Immature natural killer cell (primary cell): ENCODE results near the gene BTBD6. TPM values are rescaled to one million over a fixed set of nuclear protein-coding genes. Genes with fewer than 3 reads are reported as not detected.

Experiments
- DNase-seq, 3 donors: peaks; one replicate each; pipeline ENCODE4 v3.0.0; 2022; ENCODE audit warnings: mixed read lengths in 1 of 3
- H3K27ac Mint-ChIP-seq, 6 donors: one replicate each; pipeline ENCODE4 v1.8.0; 2020; ENCODE audit warnings: mixed read lengths in 6 of 6, mild to moderate bottlenecking in 5 of 6, inconsistent platforms in 4 of 6, moderate library complexity in 3 of 6
- H3K27me3 Mint-ChIP-seq, 3 donors: one replicate each; pipeline ENCODE4 v1.8.0; 2020 to 2021; ENCODE audit warnings: low read depth in 3 of 3, mild to moderate bottlenecking in 3 of 3, mixed read lengths in 3 of 3, moderate library complexity in 3 of 3, inconsistent platforms in 1 of 3
- H3K36me3 Mint-ChIP-seq, 3 donors: one replicate each; pipeline ENCODE4 v1.8.0; 2020; ENCODE audit warnings: mixed read lengths in 3 of 3, inconsistent platforms in 2 of 3, mild to moderate bottlenecking in 2 of 3
- H3K4me1 Mint-ChIP-seq, 2 donors: one replicate each; pipeline ENCODE4 v1.8.0; 2020; ENCODE audit warnings: inconsistent platforms in 2 of 2, mild to moderate bottlenecking in 2 of 2, mixed read lengths in 2 of 2, moderate library complexity in 1 of 2
- H3K4me3 Mint-ChIP-seq, 5 donors: one replicate each; pipeline ENCODE4 v1.8.0; 2020; ENCODE audit warnings: mild to moderate bottlenecking in 5 of 5, mixed read lengths in 5 of 5, inconsistent platforms in 3 of 5, moderate library complexity in 3 of 5
- H3K9me3 Mint-ChIP-seq, 6 donors: one replicate each; pipeline ENCODE4 v1.8.0; 2020; ENCODE audit warnings: mild to moderate bottlenecking in 6 of 6, mixed read lengths in 6 of 6, inconsistent platforms in 4 of 6, moderate library complexity in 3 of 6
- polyA plus RNA-seq, 3 donors: library from polyadenylated mRNA; unstranded; fragments of 300-500 nt; fragmentation: Illumina TruSeq; gene quantifications; one replicate each; pipeline ENCODE4 v1.2.3, GENCODE V29; 2021

Gene BTBD6
- polyA plus RNA-seq, 3 donors from 2014 or later: 3.7 to 13.3 (median 13.1) TPM

DNA sequence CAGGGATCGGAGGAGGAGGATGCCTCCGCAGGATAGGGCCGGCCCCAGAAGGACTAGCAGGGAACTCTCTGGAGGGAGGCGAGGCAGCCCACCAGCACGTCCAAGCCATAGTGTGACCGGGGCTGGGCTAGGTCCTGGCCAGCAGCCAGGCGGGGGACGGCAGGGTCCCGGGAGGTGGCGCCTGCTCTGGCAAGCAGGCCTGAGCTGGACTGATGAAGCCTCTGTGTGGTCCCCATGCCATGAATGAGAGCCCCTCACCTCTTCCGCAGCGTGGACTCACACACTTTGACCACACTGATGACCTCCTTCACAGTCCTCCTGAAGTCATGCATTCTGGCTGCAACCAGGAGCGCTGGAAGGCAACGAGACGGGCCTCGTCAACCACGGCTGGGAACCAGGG, 19.8 kb upstream of the BTBD6 start:
- Mint-ChIP-seq H3K36me3 (peaks cover 0 to 10% (median 4%) of the 10 kb centered on the region in 3 donors), H3K4me1 (no peaks in the 10 kb centered on the region), H3K27me3 (no peaks in the 10 kb centered on the region), H3K27ac (no peak overlapping the region), H3K9me3 (no peaks in the 10 kb centered on the region), H3K4me3 (no peak overlapping the region)
- DNase-seq: no peak

DNA sequence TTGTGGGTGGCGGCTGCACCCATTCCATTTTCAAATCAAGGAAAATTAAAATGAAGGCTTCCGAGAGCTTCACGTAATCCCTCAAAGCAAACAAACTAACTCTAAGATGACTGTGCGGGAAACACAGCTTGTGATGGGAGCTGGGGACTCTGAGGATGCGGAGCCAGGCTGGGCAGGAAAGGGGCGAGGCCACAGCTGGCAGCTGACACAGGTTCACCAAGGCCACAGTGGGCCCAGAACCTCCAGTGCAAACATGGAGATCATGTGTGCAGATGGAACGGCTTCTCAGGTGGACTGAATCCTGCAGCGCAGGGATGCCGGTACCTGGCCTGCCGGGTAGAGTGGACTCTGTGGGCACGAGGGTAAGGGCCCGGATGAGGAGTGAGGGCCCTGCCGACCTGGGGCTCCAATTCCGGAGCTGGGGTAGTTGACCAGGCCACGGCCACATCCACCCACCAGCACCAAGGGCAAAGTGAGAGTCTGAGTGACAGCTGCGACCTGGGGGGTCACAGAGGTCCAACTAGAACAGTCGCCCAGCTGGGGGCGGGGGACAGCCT, 19.2 kb upstream of the BTBD6 start:
- DNase-seq: no peak
- no peaks in the 10 kb centered on the region for H3K4me1 Mint-ChIP-seq
- H3K27ac Mint-ChIP-seq: peak overlapping the region in 1 of 6 donors; percentile 53
- no peaks in the 10 kb centered on the region for H3K9me3 Mint-ChIP-seq
- no peak overlapping the region for H3K4me3 Mint-ChIP-seq
- H3K36me3 Mint-ChIP-seq: peaks cover 0 to 5% (median 4%) of the 10 kb centered on the region in 3 donors
- no peaks in the 10 kb centered on the region for H3K27me3 Mint-ChIP-seq

DNA sequence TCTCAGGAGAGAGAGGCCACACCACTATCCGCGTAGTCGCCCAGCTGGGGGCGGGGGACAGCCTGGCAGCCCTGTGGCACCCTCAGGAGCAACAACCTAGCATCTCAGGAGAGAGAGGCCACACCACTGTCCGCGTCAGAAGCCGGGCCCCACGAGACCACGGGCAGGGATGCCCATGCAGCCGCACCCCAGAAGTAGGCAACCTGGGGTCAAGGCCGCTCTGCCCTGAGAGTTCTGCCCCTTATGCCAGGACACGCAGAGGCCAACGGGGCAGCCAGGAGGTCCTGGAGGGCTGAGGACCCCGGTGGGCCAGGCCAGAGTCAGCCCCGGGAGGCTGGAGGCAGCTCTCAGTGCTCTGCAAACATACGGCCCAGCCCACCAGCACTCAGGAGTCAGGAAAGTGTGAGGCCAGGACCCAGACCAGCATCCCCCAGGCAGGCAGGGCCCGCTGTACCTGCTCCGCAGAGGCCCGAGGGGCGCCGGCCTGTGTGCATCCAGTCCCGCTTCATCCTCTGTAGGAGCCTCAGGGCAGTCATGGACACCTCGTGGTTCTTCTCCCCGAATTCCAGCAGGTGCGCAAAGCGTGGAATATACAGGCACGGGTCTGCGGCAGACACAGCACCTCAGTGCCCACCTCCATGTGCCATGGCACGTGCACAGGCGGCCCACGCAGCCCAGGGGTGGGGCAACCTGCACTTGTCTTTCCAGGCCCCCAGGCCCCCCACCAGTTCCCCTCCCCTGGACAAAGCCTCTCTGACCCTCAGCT, 7.3 kb upstream of the BTBD6 start:
- Mint-ChIP-seq H3K27me3 (no peaks in the 10 kb centered on the region), H3K4me1 (peaks cover 6 to 7% of the 10 kb centered on the region in 2 donors), H3K9me3 (no peaks in the 10 kb centered on the region), H3K4me3 (no peak overlapping the region), H3K36me3 (no peaks in the 10 kb centered on the region), H3K27ac (no peak overlapping the region)
- no peak for DNase-seq

DNA sequence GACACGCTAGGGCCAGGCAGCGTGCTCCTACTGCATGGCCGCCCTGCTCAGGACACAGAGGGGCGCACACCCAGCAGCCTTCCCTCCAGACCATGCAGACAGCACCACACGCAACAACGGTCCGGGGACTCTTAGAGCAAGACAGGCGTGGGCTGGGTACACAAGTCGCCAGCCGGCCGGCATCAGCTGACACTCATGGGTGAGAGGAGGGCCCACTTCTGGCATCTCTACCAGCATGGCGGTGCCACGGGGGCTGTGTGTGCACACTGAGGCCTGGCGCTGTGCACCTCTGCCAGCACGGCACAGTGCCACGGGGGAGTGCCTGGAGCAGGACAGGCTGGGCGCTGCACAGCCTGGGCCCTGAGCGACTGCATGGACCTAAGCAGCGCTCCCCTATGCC, 6.7 kb upstream of the BTBD6 start:
- Mint-ChIP-seq H3K27ac (no peak overlapping the region), H3K36me3 (no peaks in the 10 kb centered on the region), H3K4me1 (peaks cover 6 to 7% of the 10 kb centered on the region in 2 donors), H3K9me3 (no peaks in the 10 kb centered on the region), H3K4me3 (no peak overlapping the region), H3K27me3 (no peaks in the 10 kb centered on the region)
- DNase-seq: no peak

DNA sequence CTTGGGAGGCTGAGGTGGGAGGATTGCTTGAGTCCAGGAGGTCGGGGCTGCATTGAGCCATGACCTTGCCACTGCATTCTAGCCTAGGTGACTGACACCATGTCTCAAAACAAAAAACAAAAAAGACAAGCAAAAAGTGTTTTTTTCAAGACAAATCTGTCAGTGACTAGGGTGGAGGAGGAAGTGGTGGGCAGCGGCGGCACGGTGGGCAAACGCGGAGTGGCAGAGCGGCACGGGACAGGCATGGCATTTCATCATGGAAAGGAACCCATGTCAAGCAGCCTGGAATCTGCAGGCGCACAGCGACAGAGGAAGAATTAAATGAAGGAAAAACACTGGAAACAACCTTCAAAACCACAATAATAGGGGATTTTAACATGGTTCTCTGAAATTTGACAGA, 4.0 kb upstream of the BTBD6 start:
- Mint-ChIP-seq H3K4me1 (peaks cover 17 to 18% of the 10 kb centered on the region in 2 donors), H3K4me3 (no peak overlapping the region), H3K9me3 (no peaks in the 10 kb centered on the region), H3K36me3 (no peaks in the 10 kb centered on the region), H3K27ac (no peak overlapping the region), H3K27me3 (peaks cover 2 to 4% (median 2%) of the 10 kb centered on the region in 3 donors)
- no peak for DNase-seq

DNA sequence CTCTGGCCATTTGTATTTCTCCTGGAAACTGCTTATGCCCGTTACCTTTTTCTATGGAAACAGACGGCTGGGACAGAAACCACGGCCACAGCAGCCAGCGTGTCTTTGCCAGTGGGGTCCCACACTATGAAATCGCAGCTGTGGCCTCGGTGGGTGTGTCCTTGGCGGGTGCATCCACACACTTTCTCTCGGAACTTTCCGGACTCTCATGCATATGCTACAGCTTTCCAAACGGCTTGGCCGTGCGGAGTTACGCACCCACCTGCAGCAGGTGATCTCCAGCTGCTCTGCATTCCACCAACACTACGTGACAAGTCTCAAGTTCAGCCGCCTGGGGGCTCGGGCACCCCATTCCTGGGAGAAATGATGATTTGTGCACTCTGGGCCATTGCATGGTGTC, 1.3 kb upstream of the BTBD6 start:
- Mint-ChIP-seq H3K36me3 (peaks cover 0 to 4% (median 0%) of the 10 kb centered on the region in 3 donors), H3K4me1 (peaks cover 21 to 22% of the 10 kb centered on the region in 2 donors), H3K9me3 (no peaks in the 10 kb centered on the region), H3K27me3 (peaks cover 2 to 4% (median 2%) of the 10 kb centered on the region in 3 donors), H3K4me3 (peak overlapping the region; percentile 65 to 83 (median 80)), H3K27ac (peak overlapping the region in 5 of 6 donors; percentile 58 to 82 (median 75))
- DNase-seq: no peak

DNA sequence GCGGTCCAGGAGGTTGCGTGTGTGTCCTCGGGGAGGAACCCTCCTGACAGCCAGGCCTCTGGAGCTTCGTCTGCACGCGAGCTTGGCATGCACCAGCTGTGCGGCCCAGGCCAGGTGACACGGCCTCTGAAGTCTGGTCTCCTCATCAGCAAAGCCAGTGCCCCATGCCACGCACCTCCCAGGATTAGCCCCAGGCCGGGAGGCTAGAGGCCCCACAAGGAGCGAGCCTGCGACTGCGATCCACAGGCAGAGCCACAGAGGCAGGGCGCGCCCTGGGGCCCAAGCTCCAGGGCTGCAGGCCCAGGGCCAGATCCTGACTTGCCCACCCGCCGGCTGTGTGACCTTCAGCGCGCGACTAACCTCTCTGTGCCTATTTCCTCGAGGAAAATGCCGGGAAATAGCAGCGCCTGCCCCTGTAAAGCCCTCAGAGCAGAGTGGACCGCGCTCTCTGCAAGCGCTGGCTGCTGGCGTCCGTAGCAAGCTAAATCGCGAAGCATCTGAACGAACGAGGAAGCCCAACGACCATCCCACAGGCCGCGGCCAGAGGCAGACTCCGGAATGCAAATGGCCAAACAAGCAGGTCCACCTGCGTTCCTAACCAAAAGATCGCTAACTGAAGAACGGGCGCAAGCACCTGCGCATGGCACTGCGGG, 492 bp upstream of the BTBD6 start:
- Mint-ChIP-seq H3K27ac (peak overlapping the region; percentile 73 to 91 (median 84)), H3K9me3 (no peaks in the 10 kb centered on the region), H3K27me3 (peaks cover 2 to 4% (median 2%) of the 10 kb centered on the region in 3 donors), H3K36me3 (peaks cover 0 to 4% (median 0%) of the 10 kb centered on the region in 3 donors), H3K4me3 (peak overlapping the region; percentile 79 to 83 (median 81)), H3K4me1 (peaks cover 21 to 22% of the 10 kb centered on the region in 2 donors)
- DNase-seq: no peak

DNA sequence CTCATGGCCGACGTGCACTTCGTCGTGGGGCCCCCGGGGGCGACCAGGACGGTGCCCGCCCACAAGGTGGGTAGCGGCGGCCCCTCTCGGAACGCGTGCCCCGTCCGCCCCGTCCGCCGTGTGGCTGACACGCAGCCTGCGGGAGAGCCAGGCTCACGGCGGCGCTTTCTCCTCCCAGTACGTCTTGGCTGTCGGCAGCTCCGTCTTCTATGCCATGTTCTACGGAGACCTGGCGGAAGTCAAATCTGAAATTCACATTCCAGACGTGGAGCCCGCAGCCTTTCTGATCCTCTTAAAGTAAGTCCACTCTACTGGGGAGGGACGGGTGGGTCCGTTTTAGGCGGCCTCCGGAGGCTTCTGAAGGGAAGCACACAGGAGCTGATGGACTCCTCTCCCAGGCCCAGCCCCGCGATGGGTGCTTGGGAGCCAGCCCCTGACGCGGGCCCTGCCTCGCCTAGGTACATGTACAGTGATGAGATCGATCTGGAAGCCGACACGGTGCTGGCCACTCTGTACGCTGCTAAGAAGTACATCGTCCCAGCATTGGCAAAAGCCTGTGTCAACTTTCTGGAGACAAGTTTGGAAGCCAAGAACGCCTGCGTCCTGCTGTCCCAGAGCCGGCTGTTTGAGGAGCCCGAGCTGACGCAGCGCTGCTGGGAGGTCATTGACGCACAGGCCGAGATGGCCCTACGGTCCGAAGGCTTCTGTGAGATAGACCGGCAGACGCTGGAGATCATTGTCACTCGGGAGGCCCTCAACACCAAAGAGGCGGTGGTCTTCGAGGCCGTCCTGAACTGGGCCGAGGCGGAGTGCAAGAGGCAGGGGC, 1.1 kb downstream of the BTBD6 start:
- Mint-ChIP-seq H3K4me3 (peak overlapping the region; percentile 57 to 81 (median 79)), H3K27me3 (peaks cover 2 to 4% (median 4%) of the 10 kb centered on the region in 3 donors), H3K9me3 (no peaks in the 10 kb centered on the region), H3K4me1 (peaks cover 21 to 22% of the 10 kb centered on the region in 2 donors), H3K27ac (peak overlapping the region; percentile 72 to 86 (median 82)), H3K36me3 (peaks cover 0 to 6% (median 0%) of the 10 kb centered on the region in 3 donors)
- DNase-seq: no peak

DNA sequence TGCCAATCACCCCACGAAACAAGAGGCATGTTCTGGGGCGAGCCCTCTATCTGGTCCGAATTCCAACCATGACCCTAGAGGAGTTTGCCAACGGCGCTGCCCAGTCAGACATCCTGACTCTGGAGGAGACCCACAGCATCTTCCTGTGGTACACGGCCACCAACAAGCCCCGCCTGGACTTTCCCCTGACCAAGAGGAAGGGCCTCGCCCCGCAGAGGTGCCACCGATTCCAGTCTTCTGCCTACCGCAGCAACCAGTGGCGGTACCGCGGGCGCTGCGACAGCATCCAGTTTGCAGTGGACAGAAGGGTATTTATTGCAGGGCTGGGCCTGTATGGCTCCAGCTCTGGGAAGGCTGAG, 1.7 kb downstream of the BTBD6 start:
- Mint-ChIP-seq H3K36me3 (peaks cover 0 to 6% (median 0%) of the 10 kb centered on the region in 3 donors), H3K27me3 (peaks cover 2 to 4% (median 4%) of the 10 kb centered on the region in 3 donors), H3K4me3 (peak overlapping the region; percentile 57 to 81 (median 79)), H3K9me3 (no peaks in the 10 kb centered on the region), H3K4me1 (peaks cover 21 to 22% of the 10 kb centered on the region in 2 donors), H3K27ac (peak overlapping the region; percentile 72 to 86 (median 82))
- no peak for DNase-seq

DNA sequence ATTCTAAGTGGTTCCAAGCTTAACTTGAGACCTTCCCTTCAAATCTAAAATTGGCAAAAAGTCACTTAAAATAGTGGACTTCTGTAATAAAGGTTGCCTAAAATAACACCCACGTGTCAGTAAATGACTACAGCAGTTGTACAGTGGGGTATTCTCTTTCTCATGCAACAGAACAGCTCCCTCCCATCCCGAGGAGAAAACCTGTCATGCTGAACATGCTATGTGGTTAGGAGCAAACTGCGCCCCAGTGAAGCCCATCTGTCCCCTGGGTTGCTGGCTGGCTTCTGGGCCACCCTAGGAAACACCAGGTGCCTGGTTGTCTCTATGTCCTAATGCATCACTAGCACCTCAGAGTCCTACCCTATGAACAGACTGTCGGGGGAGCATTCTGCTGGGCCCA, 2.7 kb downstream of the BTBD6 start:
- peaks cover 2 to 4% (median 4%) of the 10 kb centered on the region in 3 donors for H3K27me3 Mint-ChIP-seq
- H3K4me3 Mint-ChIP-seq: peak overlapping the region; percentile 6 to 45 (median 40)
- peaks cover 0 to 6% (median 0%) of the 10 kb centered on the region in 3 donors for H3K36me3 Mint-ChIP-seq
- peak overlapping the region; percentile 1 to 86 (median 78) for H3K27ac Mint-ChIP-seq
- peaks cover 15% of the 10 kb centered on the region in 2 donors for H3K4me1 Mint-ChIP-seq
- H3K9me3 Mint-ChIP-seq: no peaks in the 10 kb centered on the region
- no peak for DNase-seq

DNA sequence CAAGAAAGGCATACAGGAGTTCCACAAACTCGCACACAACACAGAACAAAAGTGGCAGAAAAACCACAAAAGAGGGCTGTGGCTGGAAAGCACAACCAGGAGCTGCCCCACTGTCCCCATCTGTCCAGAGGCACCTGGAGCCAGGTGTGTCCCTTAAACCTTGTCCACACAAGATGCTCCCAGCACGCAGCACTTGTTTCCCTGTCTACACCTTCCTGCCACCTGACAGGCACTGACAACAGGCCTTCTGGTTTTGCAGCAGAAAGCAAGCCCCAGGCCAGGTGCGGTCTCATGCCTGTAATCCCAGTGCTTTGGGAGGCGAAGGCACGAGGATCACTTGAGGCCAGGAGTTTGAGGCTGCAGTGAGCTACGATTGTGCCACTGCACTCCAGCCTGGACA, 3.6 kb downstream of the BTBD6 start:
- Mint-ChIP-seq H3K4me1 (peaks cover 12 to 14% of the 10 kb centered on the region in 2 donors), H3K4me3 (no peak overlapping the region), H3K27me3 (peaks cover 2 to 4% (median 4%) of the 10 kb centered on the region in 3 donors), H3K27ac (peak overlapping the region in 2 of 6 donors; percentile 49 to 53), H3K36me3 (peaks cover 0 to 6% (median 0%) of the 10 kb centered on the region in 3 donors), H3K9me3 (no peaks in the 10 kb centered on the region)
- no peak for DNase-seq

DNA sequence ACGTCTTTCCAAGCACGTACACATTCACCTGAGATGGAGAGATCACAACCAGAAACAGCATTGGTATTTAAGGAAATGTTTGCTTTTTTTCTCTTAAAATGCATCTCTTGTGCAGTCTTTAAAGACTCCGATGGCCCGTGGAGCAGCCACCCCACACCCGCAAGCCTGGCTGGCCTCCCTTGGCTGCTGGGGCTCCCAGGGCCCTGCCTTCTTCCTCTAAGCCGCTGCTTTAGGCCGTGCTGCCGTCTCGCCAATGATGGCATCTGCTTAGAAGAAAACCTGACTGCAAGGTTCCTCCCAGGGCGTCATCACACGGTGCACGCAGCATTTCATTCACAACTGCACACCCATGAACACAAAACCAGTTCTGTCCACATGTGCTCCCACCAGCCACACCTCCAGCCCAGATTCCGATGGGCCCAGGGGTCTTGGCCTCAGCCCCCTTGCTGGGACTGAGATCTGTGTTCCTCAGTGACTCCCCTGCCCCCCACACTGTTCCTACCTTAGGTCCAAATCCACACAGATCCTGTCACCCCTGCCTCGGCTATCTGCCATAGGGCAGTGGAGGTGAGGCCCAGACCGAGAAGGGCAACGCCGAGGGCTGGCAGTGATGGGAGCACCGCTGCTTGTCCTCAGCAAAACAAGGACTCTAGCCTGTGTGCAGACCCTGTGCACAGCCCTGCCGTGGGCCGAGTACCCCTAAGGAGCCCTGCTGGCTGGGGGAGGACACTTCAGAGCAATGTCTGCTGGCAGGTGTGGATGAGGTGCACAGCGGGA, 4.4 kb downstream of the BTBD6 start:
- H3K4me3 Mint-ChIP-seq: no peak overlapping the region

DNA sequence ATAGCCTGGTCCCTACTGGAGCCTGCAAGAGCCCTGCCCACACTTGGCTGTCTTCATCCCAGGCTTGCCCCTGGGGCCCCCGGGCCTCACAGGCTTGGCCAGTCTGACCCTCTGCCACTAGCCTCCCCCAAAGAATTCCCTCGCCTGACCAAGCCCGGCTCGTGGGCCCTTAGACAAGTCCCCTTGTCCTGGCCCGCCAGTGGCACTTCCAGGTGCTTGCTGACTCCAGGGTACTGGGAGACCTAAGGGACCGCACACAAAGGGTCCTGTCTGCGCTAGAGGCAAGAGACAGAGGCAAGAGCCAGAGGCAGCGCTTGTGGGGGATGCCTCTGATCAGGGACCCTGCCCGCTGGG, 5.0 kb downstream of the BTBD6 start:
- peaks cover 0 to 6% (median 0%) of the 10 kb centered on the region in 3 donors for H3K36me3 Mint-ChIP-seq
- H3K4me3 Mint-ChIP-seq: no peak overlapping the region
- peaks cover 0 to 2% (median 0%) of the 10 kb centered on the region in 3 donors for H3K27me3 Mint-ChIP-seq
- peaks cover 4 to 5% of the 10 kb centered on the region in 2 donors for H3K4me1 Mint-ChIP-seq
- H3K9me3 Mint-ChIP-seq: no peaks in the 10 kb centered on the region
- peak overlapping the region in 2 of 6 donors; percentile 39 to 67 for H3K27ac Mint-ChIP-seq
- DNase-seq: no peak

More for the DNA sequence above, 4.4 kb downstream of the BTBD6 start:
- H3K27ac Mint-ChIP-seq: peak overlapping the region in 2 of 6 donors; percentile 49 to 62
- H3K36me3 Mint-ChIP-seq: peaks cover 0 to 6% (median 0%) of the 10 kb centered on the region in 3 donors
- peaks cover 0 to 2% (median 0%) of the 10 kb centered on the region in 3 donors for H3K27me3 Mint-ChIP-seq
- H3K4me1 Mint-ChIP-seq: peaks cover 4 to 7% of the 10 kb centered on the region in 2 donors
- H3K9me3 Mint-ChIP-seq: no peaks in the 10 kb centered on the region
- no peak for DNase-seq
